Tibial nerve (tissue), 4 donors: ENCODE results near the gene PLCG2. TPM values are rescaled to one million over a fixed set of nuclear protein-coding genes. Genes with fewer than 3 reads are reported as not detected.
"Not testable (repeated sequence)": the region's sequence is repeated elsewhere in the genome, so short reads cannot be mapped to it uniquely, and the experiment has no call there.

Experiments
- DNase-seq, 2 donors: peaks; one replicate each; pipeline ENCODE4 v3.0.0-alpha.2; 2019; ENCODE audit warnings: low spot score in 2 of 2
- H3K27ac ChIP-seq, 4 donors: fragments of 200-600 bp; sonication (generic) in 3 of 4; one replicate each; pipeline ENCODE4 v1.5.1; 2017 to 2019; ENCODE audit warnings: mild to moderate bottlenecking in 1 of 4
- H3K27me3 ChIP-seq, 2 donors: fragments of 200-600 bp; sonication (generic) in 1 of 2; one replicate each; pipeline versions ENCODE4 v1.5.1 to v1.6.0; 2017 to 2019
- H3K36me3 ChIP-seq, 3 donors: fragments of 200-600 bp; sonication (generic); one replicate each; pipeline ENCODE4 v1.5.1; 2018 to 2019
- H3K4me1 ChIP-seq, 4 donors: fragments of 200-600 bp; sonication (generic) in 3 of 4; one replicate each; pipeline ENCODE4 v1.5.1; 2017 to 2019
- H3K4me3 ChIP-seq, 4 donors: fragments of 200-600 bp; sonication (generic) in 3 of 4; one replicate each; pipeline ENCODE4 v1.5.1; 2017 to 2019; ENCODE audit warnings: mild to moderate bottlenecking in 1 of 4, moderate library complexity in 1 of 4
- H3K9me3 ChIP-seq, 4 donors: fragments of 200-600 bp; sonication (generic) in 3 of 4; one replicate each; pipeline ENCODE4 v1.5.1; 2017 to 2019
- CTCF ChIP-seq, 5 experiments: fragments of 200-600 bp in 3 of 5; fragments of 450-650 bp in 2 of 5; sonication (generic) in 3 of 5; IDR thresholded peaks; one replicate each; pipeline ENCODE4 v1.5.1; 2016 to 2019; ENCODE audit warnings: antibody characterized with exemption in 5 of 5, mild to moderate bottlenecking in 3 of 5, moderate library complexity in 2 of 5
- EP300 ChIP-seq, 2 donors: sonication (generic); formaldehyde crosslinking; IDR thresholded peaks; one replicate each; pipeline ENCODE4 v1.6.1; 2017; ENCODE audit warnings: antibody characterized with exemption in 2 of 2, mild to moderate bottlenecking in 1 of 2
- POLR2A ChIP-seq, 2 donors: fragments of 450-650 bp; IDR thresholded peaks; one replicate each; pipeline ENCODE4 v1.6.1; 2017; ENCODE audit warnings: antibody characterized with exemption in 2 of 2, mild to moderate bottlenecking in 2 of 2, moderate library complexity in 2 of 2
- WGBS, 2 donors: methylation state at CpG; one replicate each; pipeline ENCODE4 v1.1.5; 2018; 5-methylcytosine and 5-hydroxymethylcytosine counted together
- total RNA-seq, 4 donors: library from RNA; depleted of rRNA; stranded (reverse); fragments of >200 nt; gene quantifications; one replicate each; pipeline ENCODE4 v1.1.0, GENCODE V29; 2016

Gene PLCG2
- total RNA-seq, 4 donors from 2014 or later: 13.0 to 28.5 (median 18.9) TPM

DNA sequence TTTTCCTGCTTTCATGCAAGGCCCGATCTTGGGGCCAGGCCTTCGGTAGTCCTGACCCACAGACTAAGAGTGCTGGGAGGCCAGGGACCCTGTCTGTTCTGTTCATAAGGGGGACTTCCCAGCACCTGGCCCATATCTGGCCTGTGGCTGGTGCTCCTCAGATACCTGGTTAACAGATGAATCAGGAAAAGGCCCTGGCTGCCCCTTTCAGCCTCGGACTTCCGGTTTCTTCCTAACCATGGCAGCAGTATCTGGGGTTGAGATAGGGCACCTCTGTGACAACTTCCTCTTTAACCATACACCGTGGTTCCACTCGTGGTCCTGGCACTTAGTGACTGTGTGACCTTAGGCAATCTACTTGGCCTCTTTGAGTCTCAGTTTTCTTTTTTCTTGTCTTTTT lies 18.4 kb downstream of the PLCG2 start:
- Histone ChIP-seq H3K4me3 (no peak overlapping the region), H3K36me3 (no peaks in the 10 kb centered on the region), H3K4me1 (peaks cover 0 to 10% (median 0%) of the 10 kb centered on the region in 4 donors), H3K27ac (peak overlapping the region in 1 of 4 donors; percentile 68), H3K27me3 (no peaks in the 10 kb centered on the region), H3K9me3 (peaks cover 0 to 3% (median 0%) of the 10 kb centered on the region in 4 donors)
- DNase-seq: no peak
- TF ChIP-seq POLR2A (IDR thresholded peaks at IDR 0.05): no peak
- 71 to 73% methylated on average over 6 of the region's 6 CpGs for WGBS, 2 donors

- no peaks in the 10 kb centered on the region for H3K36me3 ChIP-seq
- H3K4me1 ChIP-seq: peaks cover 0 to 10% (median 0%) of the 10 kb centered on the region in 4 donors
- H3K9me3 ChIP-seq: peaks cover 0 to 4% (median 0%) of the 10 kb centered on the region in 4 donors
- TF ChIP-seq CTCF (IDR thresholded peaks at IDR 0.05) (no peak), EP300 (IDR thresholded peaks at IDR 0.05) (no peak), POLR2A (IDR thresholded peaks at IDR 0.05) (no peak)
- DNase-seq: no peak
- H3K27me3 ChIP-seq: no peaks in the 10 kb centered on the region
- 42 to 47% methylated on average over 14 of the region's 14 CpGs for WGBS, 2 donors
- peak overlapping the region in 1 of 4 donors; percentile 68 for H3K27ac ChIP-seq
- no peak overlapping the region for H3K4me3 ChIP-seq
Measured at GRCh38 chr16:81798311-81799137, 19.4 kb downstream of the PLCG2 start.

DNA sequence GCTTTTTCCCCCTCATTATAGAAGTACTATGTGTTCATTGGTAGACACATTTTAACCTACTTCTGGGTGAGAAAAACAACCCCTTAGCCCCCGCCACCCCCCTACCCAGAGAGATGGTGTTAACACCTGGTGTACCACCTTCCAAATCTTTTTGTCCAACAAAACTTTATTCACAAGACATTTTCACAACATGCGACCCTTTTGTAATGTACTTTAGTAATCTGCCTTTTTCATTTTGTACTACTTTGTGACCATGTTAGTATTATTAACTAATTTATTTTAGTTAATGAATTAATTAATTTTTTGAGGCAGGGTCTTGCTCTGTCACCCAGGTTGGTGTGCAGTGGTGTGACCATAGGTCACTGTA lies 20.0 kb downstream of the PLCG2 start:
- TF ChIP-seq POLR2A (IDR thresholded peaks at IDR 0.05) (no peak), EP300 (IDR thresholded peaks at IDR 0.05) (no peak), CTCF (IDR thresholded peaks at IDR 0.05) (no peak)
- H3K27me3 ChIP-seq: no peaks in the 10 kb centered on the region
- peaks cover 0 to 10% (median 0%) of the 10 kb centered on the region in 4 donors for H3K4me1 ChIP-seq
- H3K4me3 ChIP-seq: no peak overlapping the region
- H3K9me3 ChIP-seq: peaks cover 0 to 4% (median 0%) of the 10 kb centered on the region in 4 donors
- DNase-seq: no peak
- no peaks in the 10 kb centered on the region for H3K36me3 ChIP-seq
- WGBS, 2 donors: 73 to 84% methylated on average over 2 of the region's 2 CpGs
- H3K27ac ChIP-seq: peak overlapping the region in 1 of 4 donors; percentile 68

GRCh38 chr16:81801724-81802123 lies 22.6 kb downstream of the PLCG2 start:
- not testable (repeated sequence) for H3K27ac ChIP-seq, DNase-seq, H3K36me3 ChIP-seq, H3K9me3 ChIP-seq, H3K4me1 ChIP-seq, H3K4me3 ChIP-seq, H3K27me3 ChIP-seq
- 91 to 97% methylated on average over 5 of the region's 5 CpGs for WGBS, 2 donors

DNA sequence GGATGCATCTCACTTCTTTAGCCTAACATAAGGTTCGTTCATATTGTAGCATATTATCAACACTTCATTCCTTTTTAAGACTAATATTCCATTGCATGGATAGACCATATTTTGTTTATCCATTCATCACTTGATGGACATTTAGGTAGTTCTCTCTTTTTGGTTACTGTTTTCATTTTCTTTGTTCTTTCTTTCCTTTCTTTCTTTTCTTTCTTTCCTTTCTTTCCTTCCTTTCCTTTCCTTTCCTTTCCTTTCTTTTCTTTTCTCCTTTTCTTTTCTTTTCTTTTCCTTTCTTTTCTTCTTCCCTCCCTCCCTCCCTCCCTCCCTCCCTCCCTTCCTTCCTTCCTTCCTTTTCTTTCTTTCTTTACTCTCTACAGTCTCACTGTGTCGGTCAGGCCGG lies 24.2 kb downstream of the PLCG2 start:
- no peak for DNase-seq
- TF ChIP-seq POLR2A (IDR thresholded peaks at IDR 0.05) (no peak), EP300 (IDR thresholded peaks at IDR 0.05) (no peak), CTCF (IDR thresholded peaks at IDR 0.05) (no peak)
- H3K4me3 ChIP-seq: no peak overlapping the region
- WGBS, 2 donors: 90 to 96% methylated on average over 3 of the region's 3 CpGs
- peaks cover 0 to 4% (median 0%) of the 10 kb centered on the region in 4 donors for H3K4me1 ChIP-seq
- H3K36me3 ChIP-seq: no peaks in the 10 kb centered on the region
- H3K9me3 ChIP-seq: peaks cover 0 to 4% (median 0%) of the 10 kb centered on the region in 4 donors
- H3K27ac ChIP-seq: no peak overlapping the region
- H3K27me3 ChIP-seq: no peaks in the 10 kb centered on the region

DNA sequence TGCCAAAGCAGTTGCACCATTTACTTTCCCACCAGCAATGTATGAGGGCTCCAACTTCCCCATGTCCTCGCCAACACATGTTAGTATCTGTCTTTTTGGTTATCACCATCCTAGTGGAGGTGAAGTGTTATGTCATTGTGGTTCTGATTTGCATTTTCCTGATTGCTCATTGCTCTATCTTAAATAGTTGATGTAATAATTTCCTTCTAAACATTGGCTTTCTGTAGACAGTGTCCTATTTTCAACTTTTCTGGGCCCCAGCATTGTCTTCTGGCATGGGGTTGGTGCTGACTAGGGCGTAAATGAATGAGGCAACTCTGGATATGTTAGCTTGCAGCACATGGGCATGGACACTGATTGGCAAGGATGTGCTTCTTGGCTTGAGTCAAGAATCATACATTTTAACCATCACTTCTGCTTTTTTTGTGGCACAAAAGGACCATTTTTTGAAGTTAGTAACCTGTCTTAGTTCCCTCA lies 25.1 kb downstream of the PLCG2 start:
- Histone ChIP-seq H3K27me3 (no peaks in the 10 kb centered on the region), H3K27ac (no peak overlapping the region), H3K4me3 (no peak overlapping the region), H3K36me3 (no peaks in the 10 kb centered on the region), H3K9me3 (peaks cover 0 to 4% (median 0%) of the 10 kb centered on the region in 4 donors), H3K4me1 (no peaks in the 10 kb centered on the region)
- no peak for TF ChIP-seq POLR2A (IDR thresholded peaks at IDR 0.05)
- TF ChIP-seq EP300 (IDR thresholded peaks at IDR 0.05): no peak
- TF ChIP-seq CTCF (IDR thresholded peaks at IDR 0.05): no peak
- DNase-seq: no peak
- WGBS, 2 donors: 81 to 86% methylated on average over 2 of the region's 2 CpGs
